ENCODE data around the gene CHST7. TPM values are rescaled to one million over a fixed set of nuclear protein-coding genes. Genes with fewer than 3 reads are reported as not detected.

The CHST7 gene
- total and polyA plus RNA-seq, 2 donors (not counting 1 experiment from before 2014, with no cell fraction given), result 1.3 to 2.6 TPM

DNA sequence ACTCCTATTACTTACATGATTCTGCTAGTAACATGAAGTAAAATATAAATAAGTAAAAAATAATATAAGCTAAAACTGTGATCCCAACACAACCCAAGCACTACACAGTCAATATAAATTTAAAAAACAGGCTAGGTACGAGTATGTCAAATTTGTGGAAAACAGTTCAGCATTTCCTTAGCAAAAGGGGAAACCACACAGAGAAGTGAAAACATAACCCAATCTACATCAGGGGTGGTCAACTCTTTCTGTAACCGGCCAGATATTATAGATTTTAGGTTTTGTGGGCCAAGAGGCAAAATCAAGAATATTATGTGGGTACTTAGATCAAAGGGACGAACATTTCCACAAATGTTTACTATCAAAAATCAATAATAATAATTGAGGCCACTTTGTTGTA lies 70.1 kb downstream of the CHST7 start:
- no CpG with 5 or more reads among the region's 3 CpGs for whole genome bisulfite sequencing (ENCODE audit: insufficient coverage)
- Histone ChIP-seq H3K27ac (ENCODE audit: low read length in 2 of 2) (peak overlapping the region in 1 of 2 donors; percentile 11), H3K4me1 (ENCODE audit: control insufficient read depth in 2 of 2, insufficient read depth in 2 of 2, low read length in 2 of 2) (peaks cover 13 to 16% of the 10 kb centered on the region in 2 donors), H3K9me3 (ENCODE audit: control extremely low read depth in 1 of 3, control insufficient read depth in 2 of 3, insufficient read depth in 1 of 3, low read length in 2 of 3) (no peaks in the 10 kb centered on the region), H3K4me3 (ENCODE audit: control extremely low read depth in 1 of 5, extremely low read depth in 1 of 5, insufficient read depth in 1 of 5, low read depth in 2 of 5, low read length in 4 of 5) (no peak overlapping the region), H3K27me3 (replicated peaks in 1 of 4; ENCODE audit: control extremely low read depth in 1 of 4, control insufficient read depth in 3 of 4, insufficient read depth in 4 of 4, low read length in 3 of 4) (no peaks in the 10 kb centered on the region), H3K4me2 (replicated peaks; ENCODE audit: low read depth, low read length, poor library complexity, severe bottlenecking) (no peak overlapping the region), H2AFZ (ENCODE audit: insufficient read depth, low read depth, low read length, poor library complexity, severe bottlenecking) (no peak overlapping the region), H3K36me3 (replicated peaks in 1 of 2; ENCODE audit: control extremely low read depth in 1 of 2, control insufficient read depth in 1 of 2, extremely low read depth in 1 of 2, insufficient read depth in 2 of 2, low read length in 1 of 2) (peaks cover 0 to 44% of the 10 kb centered on the region in 2 experiments), H3K79me2 (ENCODE audit: control insufficient read depth, insufficient read depth, low read length) (no peaks in the 10 kb centered on the region), H4K20me1 (ENCODE audit: control insufficient read depth, insufficient read depth, low read length, poor library complexity, severe bottlenecking) (no peaks in the 10 kb centered on the region), H3K9ac (ENCODE audit: low read length) (no peak overlapping the region)
- intact Hi-C loops (cut with micrococcal nuclease), result no loop called here
- POLR2A ChIA-PET, result no interaction called here
- DNase-seq (no peak), ATAC-seq (ENCODE audit: low read depth) (no peak)
- Mint-ChIP-seq H3K27me3 (no peaks in the 10 kb centered on the region), H3K4me3 (no peak overlapping the region), H3K27ac (peak overlapping the region; percentile 41), H3K9me3 (ENCODE audit: insufficient read depth) (no peaks in the 10 kb centered on the region), H3K4me1 (peaks cover 33% of the 10 kb centered on the region)
- TF ChIP-seq EZH2 (IDR thresholded peaks at IDR 0.05; ENCODE audit: borderline replicate concordance, insufficient read depth, low read depth, low read length, poor library complexity, severe bottlenecking), result no peak
- TF ChIP-seq, protein P1, sequence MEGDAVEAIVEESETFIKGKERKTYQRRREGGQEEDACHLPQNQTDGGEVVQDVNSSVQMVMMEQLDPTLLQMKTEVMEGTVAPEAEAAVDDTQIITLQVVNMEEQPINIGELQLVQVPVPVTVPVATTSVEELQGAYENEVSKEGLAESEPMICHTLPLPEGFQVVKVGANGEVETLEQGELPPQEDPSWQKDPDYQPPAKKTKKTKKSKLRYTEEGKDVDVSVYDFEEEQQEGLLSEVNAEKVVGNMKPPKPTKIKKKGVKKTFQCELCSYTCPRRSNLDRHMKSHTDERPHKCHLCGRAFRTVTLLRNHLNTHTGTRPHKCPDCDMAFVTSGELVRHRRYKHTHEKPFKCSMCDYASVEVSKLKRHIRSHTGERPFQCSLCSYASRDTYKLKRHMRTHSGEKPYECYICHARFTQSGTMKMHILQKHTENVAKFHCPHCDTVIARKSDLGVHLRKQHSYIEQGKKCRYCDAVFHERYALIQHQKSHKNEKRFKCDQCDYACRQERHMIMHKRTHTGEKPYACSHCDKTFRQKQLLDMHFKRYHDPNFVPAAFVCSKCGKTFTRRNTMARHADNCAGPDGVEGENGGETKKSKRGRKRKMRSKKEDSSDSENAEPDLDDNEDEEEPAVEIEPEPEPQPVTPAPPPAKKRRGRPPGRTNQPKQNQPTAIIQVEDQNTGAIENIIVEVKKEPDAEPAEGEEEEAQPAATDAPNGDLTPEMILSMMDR (IDR thresholded peaks at IDR 0.05), result no peak
- CTCF ChIA-PET, result no interaction called here

DNA sequence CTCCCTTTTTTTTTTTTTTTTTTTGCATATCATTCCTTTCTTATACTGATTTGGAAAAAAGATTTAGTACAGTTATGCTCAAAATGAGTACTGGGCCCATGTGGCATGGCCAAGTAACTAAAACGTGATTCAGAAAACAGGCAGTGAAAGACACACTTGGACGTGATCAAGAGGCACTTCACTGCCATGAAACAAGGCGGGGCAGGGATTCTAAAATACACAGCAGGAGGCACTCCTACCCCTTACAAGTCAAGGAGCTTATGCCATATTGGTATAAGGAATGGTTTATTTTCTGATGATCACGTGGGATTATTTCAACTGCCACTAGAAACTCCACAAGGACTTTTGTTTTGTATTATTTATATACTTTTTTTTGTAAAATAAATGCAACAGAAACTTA lies 72.0 kb downstream of the CHST7 start:
- H3K4me3 Mint-ChIP-seq, result no peak overlapping the region
- no peak for ATAC-seq (ENCODE audit: low read depth)

More for the DNA sequence above, 72.0 kb downstream of the CHST7 start:
- no CpG with 5 or more reads among the region's 4 CpGs for WGBS (ENCODE audit: insufficient coverage)
- Histone ChIP-seq H2AFZ (ENCODE audit: insufficient read depth, low read depth, low read length, poor library complexity, severe bottlenecking) (no peak overlapping the region), H3K4me2 (replicated peaks; ENCODE audit: low read depth, low read length, poor library complexity, severe bottlenecking) (no peak overlapping the region), H3K79me2 (ENCODE audit: control insufficient read depth, insufficient read depth, low read length) (no peaks in the 10 kb centered on the region), H4K20me1 (ENCODE audit: control insufficient read depth, insufficient read depth, low read length, poor library complexity, severe bottlenecking) (no peaks in the 10 kb centered on the region), H3K27ac (ENCODE audit: low read length in 2 of 2) (peak overlapping the region in 1 of 2 donors; percentile 50), H3K36me3 (replicated peaks in 1 of 2; ENCODE audit: control extremely low read depth in 1 of 2, control insufficient read depth in 1 of 2, extremely low read depth in 1 of 2, insufficient read depth in 2 of 2, low read length in 1 of 2) (peaks cover 0 to 45% of the 10 kb centered on the region in 2 experiments), H3K4me1 (ENCODE audit: control insufficient read depth in 2 of 2, insufficient read depth in 2 of 2, low read length in 2 of 2) (peaks cover 29 to 30% of the 10 kb centered on the region in 2 donors), H3K27me3 (replicated peaks in 1 of 4; ENCODE audit: control extremely low read depth in 1 of 4, control insufficient read depth in 3 of 4, insufficient read depth in 4 of 4, low read length in 3 of 4) (no peaks in the 10 kb centered on the region), H3K9me3 (ENCODE audit: control extremely low read depth in 1 of 3, control insufficient read depth in 2 of 3, insufficient read depth in 1 of 3, low read length in 2 of 3) (no peaks in the 10 kb centered on the region), H3K9ac (ENCODE audit: low read length) (no peak overlapping the region), H3K4me3 (ENCODE audit: control extremely low read depth in 1 of 5, extremely low read depth in 1 of 5, insufficient read depth in 1 of 5, low read depth in 2 of 5, low read length in 4 of 5) (no peak overlapping the region)
- TF ChIP-seq, protein P1 (IDR thresholded peaks at IDR 0.05), result no peak
- no peak for TF ChIP-seq EZH2 (IDR thresholded peaks at IDR 0.05; ENCODE audit: borderline replicate concordance, insufficient read depth, low read depth, low read length, poor library complexity, severe bottlenecking)
- no peak overlapping the region for H3K27ac Mint-ChIP-seq
- intact Hi-C loops (cut with micrococcal nuclease), result no loop called here
- H3K27me3 Mint-ChIP-seq, result no peaks in the 10 kb centered on the region
- H3K4me1 Mint-ChIP-seq, result peaks cover 48% of the 10 kb centered on the region
- ChIA-PET POLR2A (no interaction called here), CTCF (interaction anchor here (1.1 kb wide), 1 partner anchor 8 kb away, joined by 3 read pairs; no protein-coding TSS in a partner anchor)
- H3K9me3 Mint-ChIP-seq (ENCODE audit: insufficient read depth), result no peaks in the 10 kb centered on the region
- DNase-seq, result no peak
